ENCODE data around the gene SMARCAL1. TPM values are rescaled to one million over a fixed set of nuclear protein-coding genes. Genes with fewer than 3 reads are reported as not detected.
"Not testable (repeated sequence)": the region's sequence is repeated elsewhere in the genome, so short reads cannot be mapped to it uniquely, and the experiment has no call there.

The SMARCAL1 gene
- total RNA-seq: 10 to 100 TPM; 18.2 to 21.9 (median 19.9) TPM

DNA sequence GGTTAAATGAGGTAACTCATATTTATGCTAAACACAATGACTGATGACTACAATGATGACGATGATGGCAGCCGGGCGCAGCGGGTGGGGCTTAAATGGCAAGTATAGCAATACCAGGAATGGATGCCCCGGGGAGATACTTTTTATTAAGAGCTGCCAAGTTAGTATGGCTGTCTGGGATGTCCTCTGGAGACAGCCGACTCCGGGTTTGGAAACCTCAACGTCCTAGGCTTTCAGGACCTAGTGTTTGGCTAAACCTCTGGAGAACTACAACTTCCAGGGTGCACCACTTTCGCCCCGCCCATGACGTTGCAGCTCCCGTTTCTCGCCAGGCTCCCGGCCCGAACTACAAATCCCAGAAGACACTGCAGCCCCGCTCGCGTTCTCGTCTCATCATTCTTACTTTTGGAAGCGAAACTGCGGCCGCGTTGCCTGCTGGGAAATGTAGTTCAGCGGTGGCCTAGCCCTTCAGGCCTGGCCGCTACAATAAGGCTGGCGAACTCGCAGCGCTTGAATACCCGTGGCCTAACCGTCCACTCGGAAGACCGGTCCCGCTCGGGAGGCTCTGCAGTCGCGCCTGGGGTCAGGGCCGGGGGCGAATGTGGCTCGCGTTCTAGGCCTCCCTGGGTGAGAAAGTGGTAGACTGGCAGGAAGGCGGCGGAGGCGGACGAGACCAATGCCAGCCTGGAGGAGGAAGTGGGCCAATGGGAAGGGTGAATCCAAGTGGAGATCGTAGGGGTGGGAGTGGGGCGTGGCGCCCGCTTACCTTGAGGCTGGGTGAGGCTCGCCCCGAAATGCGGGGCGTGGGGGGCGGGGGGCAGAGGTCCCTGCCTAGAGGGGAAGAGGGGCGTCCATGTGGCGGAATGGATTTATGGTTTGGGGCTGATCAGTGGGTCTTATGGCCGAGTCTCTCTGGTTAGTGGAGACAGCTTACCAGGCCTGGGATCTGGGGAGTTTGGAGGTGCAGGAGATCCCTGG lies at the start of gene SMARCAL1:
SMARCAL1 (plus strand) TSS at position 463 of the 978 bp plus-strand sequence. CDS start 2,221 bp downstream, outside the sequence.
- peaks cover 12% of the 10 kb centered on the region for H3K4me1 Mint-ChIP-seq (ENCODE audit: low read depth)
- no peaks in the 10 kb centered on the region for H3K9me3 Mint-ChIP-seq
- peaks cover 14% of the 10 kb centered on the region for H3K36me3 Mint-ChIP-seq (ENCODE audit: insufficient read depth)
- no peaks in the 10 kb centered on the region for H3K27me3 Mint-ChIP-seq (ENCODE audit: low read depth)
- peak within 1 kb of the TSS; percentile 91 for H3K4me3 Mint-ChIP-seq
- peak; percentile 97 for DNase-seq
- ATAC-seq: peak; percentile 93 to 95

DNA sequence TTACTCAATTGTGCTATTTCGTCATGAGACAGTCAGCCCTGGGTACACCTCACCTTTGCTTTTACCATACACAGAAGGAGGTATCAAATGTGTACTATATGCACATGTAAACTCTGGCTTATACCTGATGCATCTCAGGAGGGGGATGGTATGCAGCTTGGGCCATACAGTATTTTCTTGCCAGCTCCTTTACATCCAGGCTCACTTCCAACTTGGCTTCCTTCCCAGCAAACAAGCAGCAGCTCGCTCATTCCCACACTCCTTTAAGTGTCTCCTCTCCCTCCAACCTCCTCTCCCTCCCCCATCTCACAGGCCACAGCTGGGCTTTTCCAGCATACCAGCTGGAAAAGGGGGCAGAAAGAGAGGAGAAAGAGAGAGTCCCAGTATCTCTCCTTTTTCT lies 49.6 kb upstream of the SMARCAL1 start:
- no peak overlapping the region for H3K4me3 Mint-ChIP-seq
- no peak for DNase-seq
- H3K9me3 Mint-ChIP-seq: no peaks in the 10 kb centered on the region
- H3K4me1 Mint-ChIP-seq (ENCODE audit: low read depth): peaks cover 4% of the 10 kb centered on the region
- no peak for ATAC-seq
- H3K36me3 Mint-ChIP-seq (ENCODE audit: insufficient read depth): no peaks in the 10 kb centered on the region
- H3K27me3 Mint-ChIP-seq (ENCODE audit: low read depth): peaks cover 5% of the 10 kb centered on the region

DNA sequence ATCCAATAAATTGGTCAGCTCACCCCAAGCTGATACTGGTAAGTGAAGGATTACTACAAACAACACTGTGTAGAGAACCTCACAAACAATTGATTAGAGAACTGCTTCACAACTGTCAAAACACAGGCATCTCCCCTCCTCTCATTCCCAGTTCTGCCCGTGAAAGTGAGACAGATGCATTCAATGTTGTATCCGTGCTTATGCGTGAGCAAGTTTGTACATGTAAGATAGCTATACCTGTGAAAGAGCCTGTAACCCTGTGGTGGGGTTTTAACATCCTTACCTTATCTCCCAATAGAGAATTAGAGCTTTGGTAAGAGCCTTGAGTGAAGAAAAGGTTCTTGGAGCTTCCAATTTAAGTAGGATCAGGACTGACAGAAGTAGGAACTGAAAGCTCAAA lies 49.1 kb upstream of the SMARCAL1 start:
- ATAC-seq (no peak), DNase-seq (no peak)
- H3K4me3 Mint-ChIP-seq: no peak overlapping the region
- H3K4me1 Mint-ChIP-seq (ENCODE audit: low read depth): peaks cover 4% of the 10 kb centered on the region
- H3K27me3 Mint-ChIP-seq (ENCODE audit: low read depth): peaks cover 8% of the 10 kb centered on the region
- no peaks in the 10 kb centered on the region for H3K9me3 Mint-ChIP-seq
- H3K36me3 Mint-ChIP-seq (ENCODE audit: insufficient read depth): no peaks in the 10 kb centered on the region

DNA sequence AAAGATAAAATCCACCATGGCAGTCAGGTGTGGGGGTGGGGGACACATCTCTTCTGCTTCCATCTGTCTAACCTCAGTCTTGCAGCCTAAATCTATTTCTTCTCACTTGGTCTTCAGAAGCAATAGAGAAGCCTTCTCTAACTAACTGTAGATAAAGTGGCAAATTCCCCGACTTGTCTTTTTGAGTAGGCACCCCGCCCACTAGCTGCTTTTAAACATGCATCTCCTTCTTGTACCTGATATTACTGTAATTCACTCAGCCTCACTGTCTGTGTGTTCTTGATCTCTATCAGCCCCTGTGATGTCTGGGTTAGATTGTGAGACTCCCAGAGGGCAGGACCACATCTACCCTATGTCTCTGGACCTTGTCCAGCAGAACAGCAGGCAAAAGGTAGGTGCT lies 46.8 kb upstream of the SMARCAL1 start:
- H3K4me1 Mint-ChIP-seq (ENCODE audit: low read depth): peaks cover 5% of the 10 kb centered on the region
- H3K9me3 Mint-ChIP-seq: no peaks in the 10 kb centered on the region
- DNase-seq (no peak), ATAC-seq (no peak)
- H3K27me3 Mint-ChIP-seq (ENCODE audit: low read depth): peaks cover 29% of the 10 kb centered on the region
- no peak overlapping the region for H3K4me3 Mint-ChIP-seq
- H3K36me3 Mint-ChIP-seq (ENCODE audit: insufficient read depth): no peaks in the 10 kb centered on the region

DNA sequence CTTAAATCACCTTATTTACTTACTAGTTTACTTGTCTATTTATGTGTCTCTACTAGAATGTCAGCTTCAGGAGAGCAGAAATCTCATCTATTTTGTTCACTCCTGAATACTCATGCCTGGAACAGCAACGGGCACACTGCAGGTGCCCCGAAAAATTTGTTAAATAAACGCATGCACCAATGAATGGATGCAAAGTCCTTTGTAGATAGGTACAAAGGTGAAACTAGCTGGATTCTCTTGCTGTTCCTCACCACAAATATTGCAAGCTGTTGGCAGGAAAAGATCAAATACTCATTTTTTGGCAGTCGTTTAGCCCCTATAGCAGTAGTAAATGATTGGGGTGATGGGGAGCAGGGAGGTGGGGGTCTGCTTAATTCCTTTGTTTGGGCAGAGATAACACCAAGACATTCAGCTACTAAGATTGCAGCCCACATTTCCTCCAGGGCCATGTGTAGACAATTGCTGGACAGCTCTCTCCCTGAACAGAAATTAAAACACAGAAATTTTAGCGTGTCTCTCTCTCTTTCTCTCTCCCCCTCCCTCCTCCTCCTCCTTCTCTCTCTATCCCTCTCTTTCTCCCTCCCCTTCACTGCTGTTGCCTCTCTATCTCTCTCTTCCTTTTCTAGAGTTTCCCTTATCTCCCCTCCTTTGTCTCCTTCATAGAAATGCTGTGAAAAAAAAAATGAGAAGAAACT lies 45.4 kb upstream of the SMARCAL1 start:
- Mint-ChIP-seq H3K36me3 (ENCODE audit: insufficient read depth) (no peaks in the 10 kb centered on the region), H3K27me3 (ENCODE audit: low read depth) (peaks cover 37% of the 10 kb centered on the region), H3K9me3 (no peaks in the 10 kb centered on the region), H3K4me3 (no peak overlapping the region), H3K4me1 (ENCODE audit: low read depth) (peaks cover 8% of the 10 kb centered on the region)
- DNase-seq (no peak), ATAC-seq (no peak)

DNA sequence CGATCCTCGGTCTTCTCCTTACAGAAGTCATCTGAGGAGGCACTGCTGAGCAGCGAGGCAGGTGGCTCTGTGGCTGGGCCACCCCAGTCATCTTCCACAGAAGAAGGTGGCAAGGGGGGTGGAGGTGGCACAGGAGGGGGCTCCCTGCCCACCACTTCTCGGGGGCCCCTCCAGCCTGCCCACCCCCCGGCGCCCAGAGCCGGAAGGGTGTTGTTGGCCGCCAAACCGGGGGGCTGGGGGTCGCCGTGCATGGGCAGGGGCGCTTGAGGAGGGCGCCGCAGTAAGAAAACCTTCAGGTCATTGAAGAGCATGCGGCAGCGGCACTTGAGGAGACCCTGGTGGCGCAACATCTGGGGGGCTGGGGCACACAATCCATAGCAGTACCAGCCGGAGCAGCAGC lies 42.5 kb upstream of the SMARCAL1 start:
- Mint-ChIP-seq H3K4me1 (ENCODE audit: low read depth) (peaks cover 16% of the 10 kb centered on the region), H3K36me3 (ENCODE audit: insufficient read depth) (no peaks in the 10 kb centered on the region), H3K27me3 (ENCODE audit: low read depth) (peaks cover 55% of the 10 kb centered on the region), H3K9me3 (no peaks in the 10 kb centered on the region), H3K4me3 (no peak overlapping the region)
- DNase-seq (no peak), ATAC-seq (no peak)

DNA sequence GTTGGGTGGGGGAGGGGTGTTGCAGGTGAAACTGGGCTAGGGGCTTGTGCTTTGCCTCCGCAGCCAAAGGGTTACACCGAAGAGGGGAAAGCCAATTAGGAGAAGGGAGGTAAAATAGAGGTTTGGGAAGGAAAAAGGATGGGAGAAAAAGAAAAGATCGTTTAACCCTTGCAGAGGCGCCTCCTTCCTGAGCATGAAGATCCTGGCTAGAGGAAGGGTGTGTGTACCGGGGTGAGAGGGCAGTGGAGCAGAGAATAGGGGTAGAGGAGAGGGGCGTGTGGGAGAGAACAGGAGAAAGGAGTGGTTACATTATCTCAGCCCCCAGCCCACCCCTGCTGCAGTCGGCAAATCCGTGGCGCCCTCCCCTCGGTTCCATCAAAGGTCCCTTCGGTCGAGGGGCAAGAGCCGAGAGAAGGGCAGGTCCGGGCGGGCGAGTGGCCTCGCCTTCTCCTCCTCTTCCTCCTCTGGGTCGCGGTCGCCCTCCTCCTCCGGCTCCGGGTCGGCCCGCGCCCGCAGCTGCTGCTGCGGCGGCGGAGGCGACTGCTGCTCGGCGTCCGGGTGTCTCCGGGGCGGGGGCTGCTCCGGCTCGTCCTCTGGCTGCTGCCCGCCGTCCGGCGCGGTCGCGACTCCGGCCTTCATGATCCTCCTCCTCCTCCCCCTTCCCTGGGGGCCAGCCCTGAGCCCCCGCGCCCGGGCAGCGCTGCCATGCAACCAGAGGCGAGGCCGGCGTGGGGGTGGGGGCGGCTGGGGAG lies 41.1 kb upstream of the SMARCAL1 start:
- H3K27me3 Mint-ChIP-seq (ENCODE audit: low read depth): peaks cover 53% of the 10 kb centered on the region
- no peak for DNase-seq
- H3K4me3 Mint-ChIP-seq: no peak overlapping the region
- no peak for ATAC-seq
- H3K36me3 Mint-ChIP-seq (ENCODE audit: insufficient read depth): no peaks in the 10 kb centered on the region
- H3K9me3 Mint-ChIP-seq: no peaks in the 10 kb centered on the region
- peaks cover 16% of the 10 kb centered on the region for H3K4me1 Mint-ChIP-seq (ENCODE audit: low read depth)

DNA sequence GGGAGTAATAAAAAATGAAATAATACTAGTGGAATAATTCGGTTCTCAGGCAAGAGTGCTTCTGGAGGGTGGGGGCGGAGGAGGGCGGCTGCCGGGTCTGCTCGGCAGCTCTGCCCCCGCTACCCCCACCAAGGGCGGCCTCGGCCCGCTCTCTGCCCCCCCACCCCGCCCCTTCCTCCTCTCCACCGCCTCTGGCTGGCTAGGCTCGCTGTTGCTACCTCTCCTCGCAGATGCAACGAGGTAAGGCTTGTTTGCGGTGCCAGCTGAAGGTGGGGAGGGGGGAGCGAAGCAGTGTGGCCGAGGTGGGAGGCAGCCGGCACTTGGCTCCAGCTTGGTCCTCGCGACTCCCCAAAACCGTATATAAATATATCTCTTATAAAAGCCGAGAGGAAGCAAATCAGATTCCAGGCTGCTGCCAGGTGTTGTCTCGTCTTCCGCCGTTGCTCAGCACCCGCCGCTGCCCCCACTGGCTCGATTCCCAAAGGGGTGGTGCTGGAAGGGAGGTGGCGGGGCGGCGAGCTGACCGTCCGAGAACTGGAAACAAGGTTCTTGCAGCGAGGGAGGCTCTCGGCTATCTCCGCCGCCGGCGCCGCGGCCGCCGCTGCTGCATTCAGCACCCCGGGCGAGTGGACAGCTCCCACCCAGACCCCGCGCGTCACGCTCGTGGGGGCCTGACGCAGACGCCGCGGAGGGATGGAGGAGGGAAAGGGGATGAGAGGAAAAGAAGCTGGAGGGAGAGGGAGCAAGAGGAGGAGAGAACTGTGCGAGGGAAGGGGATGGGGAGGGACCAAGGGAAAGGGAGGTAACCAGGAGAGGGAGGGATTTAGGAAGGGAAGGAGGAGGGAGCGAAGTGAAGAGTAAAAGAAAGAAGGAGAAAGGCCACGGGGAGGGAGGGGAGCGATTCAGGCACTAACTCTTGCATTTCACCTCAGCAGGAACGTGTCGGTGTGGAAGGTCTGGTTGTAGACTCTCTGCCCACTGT lies 40.3 kb upstream of the SMARCAL1 start, which contains the start of gene MARCHF4:
MARCHF4 (minus strand) TSS at position 763 of the 982 bp plus-strand sequence. CDS start 2,223 bp downstream, outside the sequence.
- ATAC-seq (peak; percentile 59 to 65), DNase-seq (peak; percentile 58)
- H3K27me3 Mint-ChIP-seq (ENCODE audit: low read depth): peaks cover 50% of the 10 kb centered on the region
- H3K4me1 Mint-ChIP-seq (ENCODE audit: low read depth): peaks cover 16% of the 10 kb centered on the region
- peak within 1 kb of the TSS; percentile 55 for H3K4me3 Mint-ChIP-seq
- no peaks in the 10 kb centered on the region for H3K9me3 Mint-ChIP-seq
- no peaks in the 10 kb centered on the region for H3K36me3 Mint-ChIP-seq (ENCODE audit: insufficient read depth)

DNA sequence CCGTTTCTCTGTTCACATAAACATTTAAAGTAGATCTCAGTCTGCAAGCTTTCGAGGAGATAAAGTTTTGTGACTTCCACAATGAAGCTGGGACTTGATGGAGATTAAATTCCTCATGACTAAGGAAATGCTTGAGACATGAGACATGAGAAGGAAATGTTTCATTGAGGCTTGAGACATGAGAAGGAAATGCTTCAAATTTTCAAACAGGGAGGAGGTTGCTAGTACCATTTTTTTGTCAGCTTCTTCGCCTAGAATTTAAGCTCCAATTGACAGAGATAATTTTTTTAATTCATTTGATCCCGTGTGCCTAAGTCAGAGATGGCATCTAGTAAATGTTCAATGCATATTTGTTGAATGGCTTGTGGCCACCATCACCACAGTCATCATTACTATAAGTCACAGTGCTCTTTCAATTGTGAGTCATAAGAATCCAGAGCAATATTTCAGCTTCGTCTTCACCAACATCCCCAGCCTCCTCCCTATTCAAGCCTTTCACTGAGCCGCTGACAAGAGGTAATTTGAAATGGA lies 39.5 kb upstream of the SMARCAL1 start:
- DNase-seq (no peak), ATAC-seq (peak; percentile 51 to 59)
- Mint-ChIP-seq H3K4me3 (no peak overlapping the region), H3K9me3 (no peaks in the 10 kb centered on the region), H3K4me1 (ENCODE audit: low read depth) (peaks cover 16% of the 10 kb centered on the region), H3K36me3 (ENCODE audit: insufficient read depth) (no peaks in the 10 kb centered on the region), H3K27me3 (ENCODE audit: low read depth) (peaks cover 50% of the 10 kb centered on the region)

DNA sequence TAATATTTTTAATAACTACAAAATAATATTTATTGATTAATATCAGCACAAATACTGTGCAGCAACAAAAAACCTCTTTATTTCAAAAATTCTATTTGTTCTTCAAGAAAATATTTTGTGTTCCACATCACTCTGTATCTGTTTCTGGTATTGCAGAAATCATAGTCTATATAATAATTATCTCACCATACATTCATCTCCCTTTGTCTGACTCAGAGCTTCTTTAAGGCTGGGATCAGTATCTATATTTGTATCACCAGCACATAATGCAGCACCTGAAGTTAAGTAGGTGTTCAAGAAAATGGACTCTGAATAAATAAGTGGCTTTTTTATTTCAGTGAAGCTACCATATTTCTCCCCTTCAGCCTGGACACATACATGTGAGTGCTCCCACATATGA lies 38.4 kb upstream of the SMARCAL1 start:
- no peak overlapping the region for H3K4me3 Mint-ChIP-seq
- ATAC-seq: no peak
- peaks cover 16% of the 10 kb centered on the region for H3K4me1 Mint-ChIP-seq (ENCODE audit: low read depth)
- H3K36me3 Mint-ChIP-seq (ENCODE audit: insufficient read depth): no peaks in the 10 kb centered on the region
- no peaks in the 10 kb centered on the region for H3K9me3 Mint-ChIP-seq
- H3K27me3 Mint-ChIP-seq (ENCODE audit: low read depth): peaks cover 40% of the 10 kb centered on the region
- DNase-seq: no peak

DNA sequence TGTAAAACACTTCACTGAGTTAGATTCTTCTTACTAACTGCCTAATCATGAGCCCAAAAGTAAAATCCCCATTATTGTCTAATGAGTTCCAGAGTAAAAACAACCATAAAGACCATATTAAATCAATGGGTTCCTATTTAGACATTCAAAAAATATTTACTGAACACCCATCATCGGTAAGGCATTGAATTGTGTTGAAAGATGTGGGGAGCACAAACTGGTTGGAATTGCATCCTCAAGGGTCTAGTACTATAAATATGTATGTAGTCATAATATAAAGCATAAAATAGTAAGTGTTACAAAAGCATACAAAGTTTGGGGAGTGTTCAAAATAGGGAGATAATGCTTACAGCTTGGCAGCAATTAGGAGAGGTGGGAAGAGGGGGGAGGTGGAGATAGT lies 37.0 kb upstream of the SMARCAL1 start:
- ATAC-seq (no peak), DNase-seq (no peak)
- Mint-ChIP-seq H3K36me3 (ENCODE audit: insufficient read depth) (no peaks in the 10 kb centered on the region), H3K27me3 (ENCODE audit: low read depth) (peaks cover 28% of the 10 kb centered on the region), H3K4me3 (no peak overlapping the region), H3K9me3 (no peaks in the 10 kb centered on the region), H3K4me1 (ENCODE audit: low read depth) (peaks cover 16% of the 10 kb centered on the region)

DNA sequence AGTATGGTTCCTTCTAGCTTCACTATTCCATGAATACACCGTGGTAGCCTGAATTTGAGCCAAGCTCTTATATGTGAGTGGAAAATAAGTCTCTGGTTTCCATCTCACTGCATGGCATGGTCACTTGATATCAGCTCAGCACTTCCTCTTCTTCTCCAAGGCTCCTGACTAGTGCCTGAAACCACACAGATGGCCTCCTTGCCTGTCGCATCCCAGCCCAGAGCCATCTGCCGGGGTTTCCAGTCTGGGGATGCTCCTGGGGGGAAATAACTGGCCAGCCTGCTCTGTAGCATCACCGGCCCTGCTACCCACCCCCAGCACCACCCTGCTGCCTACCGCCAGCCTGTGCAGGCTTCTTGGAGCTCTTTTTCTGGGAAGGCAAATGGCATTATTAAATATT lies 32.3 kb upstream of the SMARCAL1 start:
- H3K4me1 Mint-ChIP-seq (ENCODE audit: low read depth): no peaks in the 10 kb centered on the region
- no peaks in the 10 kb centered on the region for H3K36me3 Mint-ChIP-seq (ENCODE audit: insufficient read depth)
- H3K27me3 Mint-ChIP-seq (ENCODE audit: low read depth): no peaks in the 10 kb centered on the region
- no peak overlapping the region for H3K4me3 Mint-ChIP-seq
- DNase-seq (no peak), ATAC-seq (no peak)
- no peaks in the 10 kb centered on the region for H3K9me3 Mint-ChIP-seq

DNA sequence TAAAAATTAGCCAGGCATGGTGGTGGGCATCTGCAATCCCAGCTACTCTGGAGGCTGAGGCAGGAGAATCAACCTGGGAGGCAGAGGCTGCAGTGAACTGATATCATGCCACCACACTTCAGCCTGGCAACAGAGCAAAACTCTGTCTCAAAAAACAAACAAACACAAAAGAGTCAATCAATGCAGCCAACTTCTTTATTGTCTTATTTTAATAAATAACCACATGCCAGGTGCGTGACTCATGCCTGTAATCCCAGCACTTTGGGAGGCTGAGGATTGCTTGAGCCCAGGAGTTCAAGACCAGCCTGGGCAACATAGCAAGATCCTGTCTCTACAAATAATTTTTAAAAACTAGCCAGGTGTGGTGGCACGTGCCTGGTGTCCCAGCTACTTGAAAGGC lies 27.9 kb upstream of the SMARCAL1 start:
- DNase-seq; H3K27me3 Mint-ChIP-seq (ENCODE audit: low read depth); H3K4me3 Mint-ChIP-seq; H3K36me3 Mint-ChIP-seq (ENCODE audit: insufficient read depth); H3K9me3 Mint-ChIP-seq; ATAC-seq: not testable (repeated sequence)
- H3K4me1 Mint-ChIP-seq (ENCODE audit: low read depth): peaks cover 17% of the 10 kb centered on the region

Measured in activated T-cell treated with anti-CD3 and anti-CD28 coated beads, Interleukin-2, amount 50 U/mL, for 4 hours (primary cell).